GM12878 (cell line): Measurements from ENCODE around the gene GRM7. TPM values are rescaled to one million over a fixed set of nuclear protein-coding genes. Genes with fewer than 3 reads are reported as not detected.

ENCODE experiments used
- ATAC-seq: fragments of 200-7000 bp; cut with Tn5 transposase; 3 replicates; pipeline ENCODE4 v1.9.1; 2020; ENCODE audit warnings: mild to moderate bottlenecking, moderate library complexity
- BruUV-seq: library from RNA; stranded (reverse); fragments of 400-500 nt; replicated peaks from 2 replicates; lab custom pipeline; 2021; lab: Mats Ljungman, UMichigan
- CTCF ChIA-PET: fragments of 300-600 bp; sonication (Branson Sonifier 250); formaldehyde crosslinking; extraction: SDS; loops from one replicate; lab custom pipeline; 2021; ENCODE audit warnings: inconsistent platforms; lab: Yijun Ruan, JAX
- POLR2A ChIA-PET: fragments of 350-600 bp; formaldehyde crosslinking; extraction: SDS; loops from one replicate; lab custom pipeline; 2021; ENCODE audit warnings: inconsistent platforms; lab: Charles Lee
- RAD21 ChIA-PET: fragments of 300-600 bp; sonication (Branson Sonifier 250); formaldehyde crosslinking; loops from one replicate; lab custom pipeline; 2023; ENCODE audit warnings: antibody characterized with exemption; ENCODE audit not compliant: unreplicated experiment; lab: Charles Lee
- SMC1A ChIA-PET: fragments of 300-600 bp; sonication (Branson Sonifier 250); formaldehyde crosslinking; loops from one replicate; lab custom pipeline; 2023; ENCODE audit not compliant: unreplicated experiment, uncharacterized antibody; lab: Charles Lee
- DNase-seq: peaks from one replicate; pipeline ENCODE4 v3.0.0-alpha.2; 2011; ENCODE audit warnings: low read depth, low spot score
- FAIRE-seq: peaks from 3 replicates; lab custom pipeline; 2011; peaks lifted over from hg19 to GRCh38; lab: Jason Lieb, UNC
- H2AFZ ChIP-seq: 2 replicates; pipeline ENCODE4 v1.6.0; 2011; ENCODE audit warnings: low read depth, low read length, control low read depth; ENCODE audit not compliant: control insufficient read depth
- H3K27ac ChIP-seq: 2 replicates; pipeline ENCODE4 v1.5.1; 2011; ENCODE audit warnings: control low read depth; ENCODE audit not compliant: control insufficient read depth, insufficient read depth
- H3K27me3 ChIP-seq, 2 experiments: replicated peaks in 1 of 2; 2 replicates each; pipeline versions ENCODE4 v1.6.0 to v1.6.1; 2011; ENCODE audit warnings: low read length in 1 of 2; ENCODE audit not compliant: control insufficient read depth in 2 of 2, insufficient read depth in 2 of 2
- H3K36me3 ChIP-seq, 2 experiments: 2 replicates each; pipeline ENCODE4 v1.5.1; 2011; ENCODE audit warnings: low read length in 1 of 2; ENCODE audit not compliant: control insufficient read depth in 2 of 2, insufficient read depth in 2 of 2
- H3K4me1 ChIP-seq: 2 replicates; pipeline ENCODE4 v1.6.1; 2011; ENCODE audit warnings: mild to moderate bottlenecking, low read length, moderate library complexity, mixed read lengths; ENCODE audit not compliant: control insufficient read depth, insufficient read depth
- H3K4me2 ChIP-seq: 2 replicates; pipeline ENCODE4 v1.6.0; 2011; ENCODE audit warnings: control low read depth; ENCODE audit not compliant: control insufficient read depth, insufficient read depth
- H3K4me3 ChIP-seq: fragments of 200-600 bp; sonication (generic); 2 replicates; pipeline ENCODE4 v1.5.1; 2016
- H3K79me2 ChIP-seq: 2 replicates; pipeline ENCODE4 v1.6.0; 2011; ENCODE audit warnings: low read length; ENCODE audit not compliant: control insufficient read depth, insufficient read depth
- H3K9ac ChIP-seq: 2 replicates; pipeline ENCODE4 v1.8.0; 2011; ENCODE audit warnings: low read length, control low read depth, mixed read lengths; ENCODE audit not compliant: control insufficient read depth, insufficient read depth
- H3K9me3 ChIP-seq: replicated peaks from 3 replicates; pipeline ENCODE4 v1.5.1; 2011; ENCODE audit warnings: mild to moderate bottlenecking, low read length; ENCODE audit not compliant: control insufficient read depth, insufficient read depth
- H4K20me1 ChIP-seq: 2 replicates; pipeline ENCODE4 v1.6.0; 2011; ENCODE audit not compliant: control insufficient read depth, insufficient read depth
- BCLAF1 ChIP-seq: fragments of 450-650 bp; IDR thresholded peaks from 2 replicates; pipeline ENCODE4 v1.6.1; 2017; ENCODE audit warnings: antibody characterized with exemption, mild to moderate bottlenecking, moderate library complexity
- CEBPZ ChIP-seq: fragments of 150-350 bp; IDR thresholded peaks from 2 replicates; pipeline ENCODE4 v1.6.1; 2016; ENCODE audit warnings: low read depth, low read length
- DPF2 ChIP-seq: fragments of 450-650 bp; IDR thresholded peaks from 2 replicates; pipeline ENCODE4 v1.6.1; 2017; ENCODE audit warnings: mild to moderate bottlenecking
- E4F1 ChIP-seq: fragments of 450-650 bp; IDR thresholded peaks from 2 replicates; pipeline ENCODE4 v1.6.1; 2018; ENCODE audit warnings: borderline replicate concordance, mild to moderate bottlenecking; ENCODE audit not compliant: partially characterized antibody
- WGBS: methylation state at CpG from one replicate; pipeline ENCODE4 v1.1.6; 2016; ENCODE audit warnings: low lambda C conversion rate; ENCODE audit not compliant: insufficient replicate concordance, insufficient coverage; ENCODE audit errors: missing lambda C conversion rate; 5-methylcytosine and 5-hydroxymethylcytosine counted together
- in situ Hi-C: fragments of 300-500 bp; cut with MboI; formaldehyde crosslinking; loops from 9 replicates; pipeline ENCODE4 v1.14.3; 2018; ENCODE audit warnings: mixed read lengths
- intact Hi-C: fragments of 100-400 bp; cut with micrococcal nuclease; formaldehyde crosslinking; loops from one replicate; pipeline ENCODE4 v1.14.2; 2022; ENCODE audit not compliant: unreplicated experiment
- polyA plus RNA-seq, 11 experiments: library from polyadenylated mRNA; depleted of rRNA in 4 of 11; unstranded in 6 of 11; stranded (reverse) in 5 of 11; fragments of >200 nt; fragmentation: Nextera tagmentation in 4 of 11; fragmentation: Illumina TruSeq in 1 of 11; extraction: Ambion mirVana in 4 of 11; extraction: Trizol in 1 of 11; gene quantifications; 1 replicate in 1 of 11; 2 replicates in 10 of 11; pipeline versions ENCODE4 v1.2.1 to v1.2.3, GENCODE V29; 2011 to 2016; ENCODE audit warnings: inconsistent platforms in 2 of 11, missing spikeins in 2 of 11, low read depth in 1 of 11
- total RNA-seq, 4 experiments: library from RNA; depleted of rRNA in 3 of 4; stranded (reverse); fragments of >200 nt in 3 of 4; fragmentation: Illumina TruSeq in 1 of 4; extraction: Trizol in 1 of 4; gene quantifications; 2 replicates each; pipeline versions ENCODE4 v1.2.1 to v1.2.3, GENCODE V29; 2013 to 2021

GRM7 gene
- total and polyA plus RNA-seq, 10 of the 15 experiments (the other 5 are each of a cell fraction or from before 2014, with no cell fraction given): not detected

GRCh38 chr3:7095116-7095515 is 234.2 kb downstream of the GRM7 start:
- ChIA-PET CTCF (no interaction called here), POLR2A (no interaction called here), SMC1A (interaction anchor here (1.1 kb wide), 1 partner anchor 9 kb away, joined by 3 read pairs; no protein-coding TSS in a partner anchor), RAD21 (no interaction called here)
- H3K4me3 ChIP-seq: no peak overlapping the region
- no peak for ATAC-seq
- H3K27me3 ChIP-seq: no peaks in the 10 kb centered on the region
- no peak for DNase-seq
- in situ Hi-C loops: no loop called here
- intact Hi-C loops: no loop called here
- no peak overlapping the region for H3K27ac ChIP-seq
- no peaks in the 10 kb centered on the region for H4K20me1 ChIP-seq
- H2AFZ ChIP-seq: no peak overlapping the region
- no TSS peak for BruUV-seq
- no peaks in the 10 kb centered on the region for H3K79me2 ChIP-seq
- H3K36me3 ChIP-seq: no peaks in the 10 kb centered on the region
- H3K9ac ChIP-seq: no peak overlapping the region
- FAIRE-seq: no peak
- no peaks in the 10 kb centered on the region for H3K9me3 ChIP-seq
- no peaks in the 10 kb centered on the region for H3K4me1 ChIP-seq
- no peak overlapping the region for H3K4me2 ChIP-seq
- WGBS: 4% methylated on average over 1 of the region's 1 CpG
- TF ChIP-seq BCLAF1 (no peak), CEBPZ (no peak), E4F1 (no peak), DPF2 (no peak)
